Thoracic aorta (tissue), 2 donors: ENCODE measurements around the gene CHST15. TPM values are rescaled to one million over a fixed set of nuclear protein-coding genes. Genes with fewer than 3 reads are reported as not detected.

ENCODE experiments used
- ATAC-seq: fragments of 150-250 bp; one replicate; pipeline ENCODE4 v1.8.0; 2017; ENCODE audit warnings: low read depth; ENCODE audit not compliant: insufficient number of reproducible peaks, low FRiP score
- DNase-seq: peaks from one replicate; pipeline ENCODE4 v3.0.0-alpha.2; 2020; ENCODE audit warnings: low spot score
- H3K27ac ChIP-seq, 2 donors: fragments of 200-600 bp; sonication (generic); 1 replicate in 1 of 2; 2 replicates in 1 of 2; pipeline ENCODE4 v1.5.1; 2016; ENCODE audit warnings: mild to moderate bottlenecking in 2 of 2, moderate library complexity in 2 of 2
- H3K27me3 ChIP-seq: fragments of 200-600 bp; sonication (generic); replicated peaks from 2 replicates; pipeline ENCODE4 v1.6.0; 2016; ENCODE audit warnings: mild to moderate bottlenecking; ENCODE audit not compliant: insufficient read depth
- H3K36me3 ChIP-seq: fragments of 200-600 bp; sonication (generic); one replicate; pipeline ENCODE4 v1.5.1; 2016
- H3K4me1 ChIP-seq, 2 donors: fragments of 200-600 bp; sonication (generic); 1 replicate in 1 of 2; 2 replicates in 1 of 2; pipeline versions ENCODE4 v1.5.1 to v1.6.0; 2016; ENCODE audit warnings: low read depth in 2 of 2, mild to moderate bottlenecking in 1 of 2; ENCODE audit not compliant: control insufficient read depth in 1 of 2
- H3K4me3 ChIP-seq: fragments of 200-600 bp; sonication (generic); 2 replicates; pipeline ENCODE4 v1.5.1; 2016; ENCODE audit warnings: mild to moderate bottlenecking
- H3K9me3 ChIP-seq: fragments of 200-600 bp; sonication (generic); 2 replicates; pipeline ENCODE4 v1.5.1; 2016
- CTCF ChIP-seq: fragments of 200-600 bp; sonication (generic); IDR thresholded peaks from one replicate; pipeline ENCODE4 v1.5.1; 2019; ENCODE audit warnings: antibody characterized with exemption
- total RNA-seq, 2 donors: library from RNA; depleted of rRNA; stranded (reverse); fragments of >200 nt; gene quantifications; one replicate each; pipeline versions ENCODE4 v1.1.0 to v1.2.3, GENCODE V29; 2016

Gene CHST15
- total RNA-seq, 2 donors from 2014 or later = 31.9 to 34.0 TPM

- no peak for DNase-seq
- Histone ChIP-seq H3K36me3 (no peaks in the 10 kb centered on the region), H3K4me1 (peaks cover 0 to 16% of the 10 kb centered on the region in 2 donors), H3K4me3 (no peak overlapping the region), H3K27ac (no peak overlapping the region), H3K9me3 (no peaks in the 10 kb centered on the region), H3K27me3 (no peaks in the 10 kb centered on the region)
- ATAC-seq = no peak
- TF ChIP-seq CTCF = no peak
Measured at GRCh38 chr10:124079864-124080263, 13.5 kb downstream of the CHST15 start.

- no peak overlapping the region for H3K4me3 ChIP-seq
- H3K9me3 ChIP-seq = no peaks in the 10 kb centered on the region
- no peaks in the 10 kb centered on the region for H3K27me3 ChIP-seq
- peaks cover 0 to 18% of the 10 kb centered on the region in 2 donors for H3K4me1 ChIP-seq
- DNase-seq (no peak), ATAC-seq (no peak)
- H3K27ac ChIP-seq = no peak overlapping the region
- TF ChIP-seq CTCF = no peak
- no peaks in the 10 kb centered on the region for H3K36me3 ChIP-seq
Measured at GRCh38 chr10:124078714-124079113, 14.7 kb downstream of the CHST15 start.

GRCh38 chr10:124078028-124078427 is 15.4 kb downstream of the CHST15 start:
- Histone ChIP-seq H3K27ac (no peak overlapping the region), H3K9me3 (no peaks in the 10 kb centered on the region), H3K36me3 (no peaks in the 10 kb centered on the region), H3K27me3 (no peaks in the 10 kb centered on the region), H3K4me3 (no peak overlapping the region), H3K4me1 (peaks cover 0 to 18% of the 10 kb centered on the region in 2 donors)
- DNase-seq = no peak
- ATAC-seq = no peak
- no peak for TF ChIP-seq CTCF

GRCh38 chr10:124077208-124077993 is 16.0 kb downstream of the CHST15 start:
- H3K27ac ChIP-seq = no peak overlapping the region
- DNase-seq (no peak), ATAC-seq (no peak)
- H3K9me3 ChIP-seq = no peaks in the 10 kb centered on the region
- peaks cover 0 to 18% of the 10 kb centered on the region in 2 donors for H3K4me1 ChIP-seq
- no peaks in the 10 kb centered on the region for H3K36me3 ChIP-seq
- no peak for TF ChIP-seq CTCF
- H3K27me3 ChIP-seq = no peaks in the 10 kb centered on the region
- H3K4me3 ChIP-seq = no peak overlapping the region

GRCh38 chr10:124076148-124076733 is 17.2 kb downstream of the CHST15 start:
- Histone ChIP-seq H3K4me3 (no peak overlapping the region), H3K9me3 (no peaks in the 10 kb centered on the region), H3K36me3 (no peaks in the 10 kb centered on the region), H3K27me3 (no peaks in the 10 kb centered on the region), H3K27ac (no peak overlapping the region), H3K4me1 (peaks cover 0 to 18% of the 10 kb centered on the region in 2 donors)
- ATAC-seq = no peak
- DNase-seq = no peak
- TF ChIP-seq CTCF = no peak
